ENCODE results near the gene ACTR3C. TPM values are rescaled to one million over a fixed set of nuclear protein-coding genes. Genes with fewer than 3 reads are reported as not detected.

Gene ACTR3C
- total and polyA plus RNA-seq, 2 of the 13 experiments (the other 11 are each of a cell fraction or from before 2014, with no cell fraction given), result 3.8 to 7.5 TPM

DNA sequence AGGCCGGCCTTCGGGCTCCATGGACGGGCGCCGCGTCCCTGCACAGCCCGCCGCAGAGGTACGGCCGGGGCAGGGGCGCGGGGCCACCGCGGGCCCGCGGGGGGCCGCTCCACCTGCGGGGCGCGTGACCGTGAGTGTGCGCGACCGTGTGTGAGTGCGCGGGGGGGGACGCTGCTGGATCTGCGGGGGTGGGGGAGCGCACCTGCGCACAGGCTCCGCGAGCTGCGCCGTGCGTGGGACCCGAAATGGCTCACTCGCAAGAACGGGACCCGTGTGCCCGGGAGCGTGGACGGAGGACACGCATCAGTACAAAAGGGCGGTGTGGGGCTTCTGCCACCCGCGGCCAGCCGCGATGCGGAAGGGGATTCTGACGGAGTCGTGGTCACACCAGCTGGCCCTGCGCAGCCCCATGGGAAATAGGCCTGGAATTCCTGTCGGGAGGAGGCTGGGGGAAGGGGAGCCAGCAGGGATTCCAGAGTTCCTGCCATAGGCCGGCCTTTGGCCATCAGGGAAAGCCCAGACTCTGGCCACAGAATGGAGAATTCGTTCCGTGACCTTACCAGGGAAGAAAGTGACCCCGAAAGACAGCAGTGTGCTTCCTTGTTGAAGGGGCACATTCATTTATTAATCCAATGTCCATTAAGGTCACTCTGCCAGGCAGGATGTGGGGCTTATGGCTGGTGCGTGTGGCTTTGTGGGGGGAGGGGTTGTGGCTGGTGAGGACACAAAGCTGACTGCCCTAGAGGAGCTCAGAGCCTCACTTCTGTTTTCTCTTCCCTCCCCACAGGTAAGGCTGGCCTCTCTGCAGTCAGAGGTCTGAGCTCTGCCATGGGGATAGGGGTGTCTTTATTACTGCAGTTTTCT lies 45.8 kb upstream of the ACTR3C start (continued):
- TF ChIP-seq, protein P1, sequence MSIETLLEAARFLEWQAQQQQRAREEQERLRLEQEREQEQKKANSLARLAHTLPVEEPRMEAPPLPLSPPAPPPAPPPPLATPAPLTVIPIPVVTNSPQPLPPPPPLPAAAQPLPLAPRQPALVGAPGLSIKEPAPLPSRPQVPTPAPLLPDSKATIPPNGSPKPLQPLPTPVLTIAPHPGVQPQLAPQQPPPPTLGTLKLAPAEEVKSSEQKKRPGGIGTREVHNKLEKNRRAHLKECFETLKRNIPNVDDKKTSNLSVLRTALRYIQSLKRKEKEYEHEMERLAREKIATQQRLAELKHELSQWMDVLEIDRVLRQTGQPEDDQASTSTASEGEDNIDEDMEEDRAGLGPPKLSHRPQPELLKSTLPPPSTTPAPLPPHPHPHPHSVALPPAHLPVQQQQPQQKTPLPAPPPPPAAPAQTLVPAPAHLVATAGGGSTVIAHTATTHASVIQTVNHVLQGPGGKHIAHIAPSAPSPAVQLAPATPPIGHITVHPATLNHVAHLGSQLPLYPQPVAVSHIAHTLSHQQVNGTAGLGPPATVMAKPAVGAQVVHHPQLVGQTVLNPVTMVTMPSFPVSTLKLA (IDR thresholded peaks at IDR 0.05), result no peak
- TF ChIP-seq NFKBIZ (CRISPR knock-in tag; IDR thresholded peaks at IDR 0.05) (0 out of 2 replicates have a peak, but pooled peaks have one; percentile 13), SNAPC2 (CRISPR knock-in tag; IDR thresholded peaks at IDR 0.05) (no peak), YEATS4 (CRISPR knock-in tag; IDR thresholded peaks at IDR 0.05; ENCODE audit: borderline replicate concordance) (peak; percentile 16), KLF15 (CRISPR knock-in tag; IDR thresholded peaks at IDR 0.05; ENCODE audit: borderline replicate concordance) (peak; percentile 47; the same call in 1 of the 2 replicates), ZNF24 (IDR thresholded peaks at IDR 0.05) (no peak), ZNF484 (CRISPR knock-in tag; IDR thresholded peaks at IDR 0.05; ENCODE audit: borderline replicate concordance, low read depth) (no peak), ZNF382 (CRISPR knock-in tag; IDR thresholded peaks at IDR 0.05; ENCODE audit: borderline replicate concordance) (no peak), ZNF549 (CRISPR knock-in tag; IDR thresholded peaks at IDR 0.05) (no peak), ZNF274 (CRISPR knock-in tag; IDR thresholded peaks at IDR 0.05) (peak; percentile 73; the same call in 1 of the 2 replicates), SMYD3 (CRISPR knock-in tag; IDR thresholded peaks at IDR 0.05) (no peak), ZNF34 (CRISPR knock-in tag; IDR thresholded peaks at IDR 0.05; ENCODE audit: borderline replicate concordance) (0 out of 2 replicates have a peak, but pooled peaks have one; percentile 8), ZFP37 (CRISPR knock-in tag; IDR thresholded peaks at IDR 0.05; ENCODE audit: borderline replicate concordance) (no peak), YEATS2 (CRISPR knock-in tag; IDR thresholded peaks at IDR 0.05; ENCODE audit: borderline replicate concordance) (peak; percentile 10; the same call in 1 of the 2 replicates), KLF11 (CRISPR knock-in tag; IDR thresholded peaks at IDR 0.05) (no peak)
- TF ChIP-seq, protein P2, sequence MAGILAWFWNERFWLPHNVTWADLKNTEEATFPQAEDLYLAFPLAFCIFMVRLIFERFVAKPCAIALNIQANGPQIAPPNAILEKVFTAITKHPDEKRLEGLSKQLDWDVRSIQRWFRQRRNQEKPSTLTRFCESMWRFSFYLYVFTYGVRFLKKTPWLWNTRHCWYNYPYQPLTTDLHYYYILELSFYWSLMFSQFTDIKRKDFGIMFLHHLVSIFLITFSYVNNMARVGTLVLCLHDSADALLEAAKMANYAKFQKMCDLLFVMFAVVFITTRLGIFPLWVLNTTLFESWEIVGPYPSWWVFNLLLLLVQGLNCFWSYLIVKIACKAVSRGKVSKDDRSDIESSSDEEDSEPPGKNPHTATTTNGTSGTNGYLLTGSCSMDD (CRISPR knock-in tag; IDR thresholded peaks at IDR 0.05), result 0 out of 2 replicates have a peak, but pooled peaks have one; percentile 38
- TF ChIP-seq, protein P3, sequence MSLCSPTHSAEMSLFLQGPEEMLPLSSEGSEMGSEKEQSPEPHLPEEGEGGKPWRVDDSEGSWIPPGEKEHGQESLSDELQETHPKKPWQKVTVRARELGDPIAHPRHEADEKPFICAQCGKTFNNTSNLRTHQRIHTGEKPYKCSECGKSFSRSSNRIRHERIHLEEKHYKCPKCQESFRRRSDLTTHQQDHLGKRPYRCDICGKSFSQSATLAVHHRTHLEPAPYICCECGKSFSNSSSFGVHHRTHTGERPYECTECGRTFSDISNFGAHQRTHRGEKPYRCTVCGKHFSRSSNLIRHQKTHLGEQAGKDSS (CRISPR knock-in tag; IDR thresholded peaks at IDR 0.05; ENCODE audit: borderline replicate concordance, low read depth), result no peak
- TF ChIP-seq, protein P4, sequence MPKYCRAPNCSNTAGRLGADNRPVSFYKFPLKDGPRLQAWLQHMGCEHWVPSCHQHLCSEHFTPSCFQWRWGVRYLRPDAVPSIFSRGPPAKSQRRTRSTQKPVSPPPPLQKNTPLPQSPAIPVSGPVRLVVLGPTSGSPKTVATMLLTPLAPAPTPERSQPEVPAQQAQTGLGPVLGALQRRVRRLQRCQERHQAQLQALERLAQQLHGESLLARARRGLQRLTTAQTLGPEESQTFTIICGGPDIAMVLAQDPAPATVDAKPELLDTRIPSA (CRISPR knock-in tag; IDR thresholded peaks at IDR 0.05; ENCODE audit: borderline replicate concordance), result no peak
- TF ChIP-seq, protein P5, sequence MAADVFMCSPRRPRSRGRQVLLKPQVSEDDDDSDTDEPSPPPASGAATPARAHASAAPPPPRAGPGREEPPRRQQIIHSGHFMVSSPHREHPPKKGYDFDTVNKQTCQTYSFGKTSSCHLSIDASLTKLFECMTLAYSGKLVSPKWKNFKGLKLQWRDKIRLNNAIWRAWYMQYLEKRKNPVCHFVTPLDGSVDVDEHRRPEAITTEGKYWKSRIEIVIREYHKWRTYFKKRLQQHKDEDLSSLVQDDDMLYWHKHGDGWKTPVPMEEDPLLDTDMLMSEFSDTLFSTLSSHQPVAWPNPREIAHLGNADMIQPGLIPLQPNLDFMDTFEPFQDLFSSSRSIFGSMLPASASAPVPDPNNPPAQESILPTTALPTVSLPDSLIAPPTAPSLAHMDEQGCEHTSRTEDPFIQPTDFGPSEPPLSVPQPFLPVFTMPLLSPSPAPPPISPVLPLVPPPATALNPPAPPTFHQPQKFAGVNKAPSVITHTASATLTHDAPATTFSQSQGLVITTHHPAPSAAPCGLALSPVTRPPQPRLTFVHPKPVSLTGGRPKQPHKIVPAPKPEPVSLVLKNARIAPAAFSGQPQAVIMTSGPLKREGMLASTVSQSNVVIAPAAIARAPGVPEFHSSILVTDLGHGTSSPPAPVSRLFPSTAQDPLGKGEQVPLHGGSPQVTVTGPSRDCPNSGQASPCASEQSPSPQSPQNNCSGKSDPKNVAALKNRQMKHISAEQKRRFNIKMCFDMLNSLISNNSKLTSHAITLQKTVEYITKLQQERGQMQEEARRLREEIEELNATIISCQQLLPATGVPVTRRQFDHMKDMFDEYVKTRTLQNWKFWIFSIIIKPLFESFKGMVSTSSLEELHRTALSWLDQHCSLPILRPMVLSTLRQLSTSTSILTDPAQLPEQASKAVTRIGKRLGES (CRISPR knock-in tag; IDR thresholded peaks at IDR 0.05; ENCODE audit: borderline replicate concordance), result no peak
- TF ChIP-seq, protein P6, sequence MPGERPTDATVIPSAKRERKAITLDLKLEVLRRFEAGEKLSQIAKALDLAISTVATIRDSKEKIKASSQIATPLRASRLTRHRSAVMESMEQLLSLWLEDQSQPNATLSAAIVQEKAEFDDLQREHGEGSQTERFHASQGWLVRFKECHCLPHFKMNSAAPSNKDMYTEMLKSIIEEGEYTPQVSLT (CRISPR knock-in tag; IDR thresholded peaks at IDR 0.05; ENCODE audit: borderline replicate concordance, low read depth), result no peak; the same call in 1 of the 2 replicates

Data from HepG2 (cell line).